ENCODE measurements around the gene OR52E1. TPM values are rescaled to one million over a fixed set of nuclear protein-coding genes. Genes with fewer than 3 reads are reported as not detected.

OR52E1 gene
- total RNA-seq, 1 experiment from 2014 or later = not detected

- no peaks in the 10 kb centered on the region for H3K9me2 ChIP-seq (replicated peaks; ENCODE audit: low read length)
- H3F3A ChIP-seq (ENCODE audit: low read length, unreplicated experiment) = no peaks in the 10 kb centered on the region
- no peaks in the 10 kb centered on the region for H3K27me3 ChIP-seq (ENCODE audit: low read length)
- H4K20me1 ChIP-seq (ENCODE audit: low read length) = no peaks in the 10 kb centered on the region
- H3K4me3 ChIP-seq (ENCODE audit: low read length) = no peak overlapping the region
- POLR2A ChIA-PET (ENCODE audit: unreplicated experiment) = no interaction called here
- no peaks in the 10 kb centered on the region for H3K9me3 ChIP-seq (ENCODE audit: low read length)
- H3K4me2 ChIP-seq (ENCODE audit: low read length) = no peak overlapping the region
- DNase-seq (no peak), ATAC-seq (no peak)
- intact Hi-C loops (cut with micrococcal nuclease) = no loop called here
- no peaks in the 10 kb centered on the region for H3K4me1 ChIP-seq (ENCODE audit: insufficient read depth, low read length)
- H2AFZ ChIP-seq (ENCODE audit: low read length) = no peak overlapping the region
- H3K36me3 ChIP-seq (ENCODE audit: low read depth, low read length) = no peaks in the 10 kb centered on the region
- BruUV-seq (replicated peaks) = no TSS peak
- CTCF ChIA-PET = no interaction called here
- no peaks in the 10 kb centered on the region for H3K79me2 ChIP-seq (ENCODE audit: low read length)
- no peak overlapping the region for H3K9ac ChIP-seq (ENCODE audit: low read length)
- TF ChIP-seq EZH2 (IDR thresholded peaks at IDR 0.05; ENCODE audit: low read length, unreplicated experiment) (no peak), EZH2phosphoT487 (IDR thresholded peaks at IDR 0.05; ENCODE audit: borderline replicate concordance, low read length) (no peak), CTCF (conservative IDR thresholded peaks at IDR 0.05; ENCODE audit: low read depth, low read length) (no peak)
- no peak overlapping the region for H3K27ac ChIP-seq (ENCODE audit: low read length)
Observed at GRCh38 chr11:5092821-5093585, 23.6 kb downstream of the OR52E1 start.

- H3K4me1 ChIP-seq (ENCODE audit: insufficient read depth, low read length) = no peaks in the 10 kb centered on the region
- ChIA-PET CTCF (no interaction called here), POLR2A (ENCODE audit: unreplicated experiment) (no interaction called here)
- H3K36me3 ChIP-seq (ENCODE audit: low read depth, low read length) = no peaks in the 10 kb centered on the region
- no peaks in the 10 kb centered on the region for H3K9me2 ChIP-seq (replicated peaks; ENCODE audit: low read length)
- H3F3A ChIP-seq (ENCODE audit: low read length, unreplicated experiment) = no peaks in the 10 kb centered on the region
- H3K9ac ChIP-seq (ENCODE audit: low read length) = no peak overlapping the region
- no peaks in the 10 kb centered on the region for H4K20me1 ChIP-seq (ENCODE audit: low read length)
- H3K27me3 ChIP-seq (ENCODE audit: low read length) = no peaks in the 10 kb centered on the region
- BruUV-seq (replicated peaks) = no TSS peak
- TF ChIP-seq EZH2phosphoT487 (IDR thresholded peaks at IDR 0.05; ENCODE audit: borderline replicate concordance, low read length) (no peak), CTCF (conservative IDR thresholded peaks at IDR 0.05; ENCODE audit: low read depth, low read length) (no peak), EZH2 (IDR thresholded peaks at IDR 0.05; ENCODE audit: low read length, unreplicated experiment) (no peak)
- H3K9me3 ChIP-seq (ENCODE audit: low read length) = no peaks in the 10 kb centered on the region
- ATAC-seq (no peak), DNase-seq (no peak)
- H3K4me2 ChIP-seq (ENCODE audit: low read length) = no peak overlapping the region
- intact Hi-C loops (cut with micrococcal nuclease) = no loop called here
- no peaks in the 10 kb centered on the region for H3K79me2 ChIP-seq (ENCODE audit: low read length)
- no peak overlapping the region for H3K27ac ChIP-seq (ENCODE audit: low read length)
- H2AFZ ChIP-seq (ENCODE audit: low read length) = no peak overlapping the region
- H3K4me3 ChIP-seq (ENCODE audit: low read length) = no peak overlapping the region
Observed at GRCh38 chr11:5096011-5096410, 26.6 kb downstream of the OR52E1 start.

- no peaks in the 10 kb centered on the region for H3K4me1 ChIP-seq (ENCODE audit: insufficient read depth, low read length)
- no peaks in the 10 kb centered on the region for H4K20me1 ChIP-seq (ENCODE audit: low read length)
- no peaks in the 10 kb centered on the region for H3K9me3 ChIP-seq (ENCODE audit: low read length)
- no peaks in the 10 kb centered on the region for H3F3A ChIP-seq (ENCODE audit: low read length, unreplicated experiment)
- no peak overlapping the region for H3K4me2 ChIP-seq (ENCODE audit: low read length)
- no peaks in the 10 kb centered on the region for H3K9me2 ChIP-seq (replicated peaks; ENCODE audit: low read length)
- no peak overlapping the region for H3K4me3 ChIP-seq (ENCODE audit: low read length)
- ChIA-PET POLR2A (ENCODE audit: unreplicated experiment) (no interaction called here), CTCF (no interaction called here)
- no TSS peak for BruUV-seq (replicated peaks)
- no peak overlapping the region for H3K27ac ChIP-seq (ENCODE audit: low read length)
- peaks cover 17% of the 10 kb centered on the region for H3K27me3 ChIP-seq (ENCODE audit: low read length)
- no peaks in the 10 kb centered on the region for H3K36me3 ChIP-seq (ENCODE audit: low read depth, low read length)
- no peak overlapping the region for H2AFZ ChIP-seq (ENCODE audit: low read length)
- no peak overlapping the region for H3K9ac ChIP-seq (ENCODE audit: low read length)
- no peaks in the 10 kb centered on the region for H3K79me2 ChIP-seq (ENCODE audit: low read length)
- no peak for ATAC-seq
- DNase-seq = no peak
- intact Hi-C loops (cut with micrococcal nuclease) = no loop called here
- no peak for TF ChIP-seq EZH2phosphoT487 (IDR thresholded peaks at IDR 0.05; ENCODE audit: borderline replicate concordance, low read length)
- no peak for TF ChIP-seq CTCF (conservative IDR thresholded peaks at IDR 0.05; ENCODE audit: low read depth, low read length)
Observed at GRCh38 chr11:5102246-5102645, 32.9 kb downstream of the OR52E1 start.
